ENCODE data around the gene B4GALT3.

The B4GALT3 gene

GRCh38 chr1:161160671-161161145 is 16.6 kb downstream of the B4GALT3 start:
- DNase-seq = no peak

DNA sequence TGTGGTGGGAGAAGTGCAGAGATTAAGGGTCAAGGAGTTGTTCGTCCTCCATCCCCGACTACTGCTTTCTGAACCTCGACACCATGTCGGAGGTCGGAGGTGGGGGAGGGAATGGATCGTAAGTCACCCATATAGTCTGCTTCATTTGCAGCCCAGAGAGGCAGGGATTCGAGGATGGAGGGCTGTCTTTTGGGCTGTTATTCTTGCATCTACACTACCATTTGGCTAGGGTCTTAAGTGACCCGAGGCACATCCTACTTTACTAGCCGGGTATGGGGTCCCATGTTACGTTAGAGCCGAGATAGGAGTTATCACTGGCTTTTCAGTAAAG is 17.4 kb downstream of the B4GALT3 start:
- no peak for DNase-seq

DNA sequence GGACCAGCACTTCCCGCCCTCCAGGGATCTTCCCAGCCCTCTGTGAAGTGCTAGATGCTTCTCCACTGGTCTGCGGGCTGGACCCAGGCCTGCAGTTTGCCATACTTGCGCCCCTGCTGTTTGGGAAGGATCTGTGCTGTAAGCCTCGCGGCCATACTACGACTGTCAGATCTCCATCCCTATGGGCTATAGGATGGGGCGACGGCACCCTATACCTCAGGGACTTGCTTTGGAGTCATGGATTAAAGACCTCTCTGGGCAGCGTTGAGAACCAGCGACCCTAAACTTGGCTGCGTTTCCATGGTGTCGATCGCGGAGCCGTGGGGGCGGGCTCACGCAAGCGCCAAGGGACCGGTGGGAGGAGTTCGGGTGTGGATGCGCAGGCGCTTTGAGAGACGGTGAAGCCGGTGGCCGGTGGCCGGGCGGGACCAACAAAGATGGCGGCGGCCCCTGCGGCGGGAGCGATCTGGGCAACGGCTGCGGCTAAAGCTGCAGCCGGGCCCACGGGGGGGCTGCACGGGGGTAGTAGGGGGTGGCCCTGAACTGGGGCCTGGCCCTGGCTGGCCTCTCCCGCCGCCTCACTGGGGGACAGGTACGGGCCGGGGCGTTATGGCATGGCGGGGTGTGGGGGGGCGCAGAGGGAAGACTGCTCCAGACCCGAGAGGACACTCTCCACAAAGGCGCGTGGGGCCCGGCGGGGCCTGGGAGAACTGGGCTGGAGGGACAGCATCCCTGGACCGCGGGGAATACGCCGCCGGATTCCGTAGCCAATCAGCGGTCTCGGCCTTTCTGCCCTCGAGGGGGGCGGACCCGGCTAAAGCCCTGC is 18.0 kb downstream of the B4GALT3 start, which contains the start of gene USP21:
Gene USP21 (plus strand): TSS at position 414 of the 826 bp plus-strand sequence. CDS start 1,141 bp downstream, outside the sequence.
- DNase-seq = peak; percentile 90

DNA sequence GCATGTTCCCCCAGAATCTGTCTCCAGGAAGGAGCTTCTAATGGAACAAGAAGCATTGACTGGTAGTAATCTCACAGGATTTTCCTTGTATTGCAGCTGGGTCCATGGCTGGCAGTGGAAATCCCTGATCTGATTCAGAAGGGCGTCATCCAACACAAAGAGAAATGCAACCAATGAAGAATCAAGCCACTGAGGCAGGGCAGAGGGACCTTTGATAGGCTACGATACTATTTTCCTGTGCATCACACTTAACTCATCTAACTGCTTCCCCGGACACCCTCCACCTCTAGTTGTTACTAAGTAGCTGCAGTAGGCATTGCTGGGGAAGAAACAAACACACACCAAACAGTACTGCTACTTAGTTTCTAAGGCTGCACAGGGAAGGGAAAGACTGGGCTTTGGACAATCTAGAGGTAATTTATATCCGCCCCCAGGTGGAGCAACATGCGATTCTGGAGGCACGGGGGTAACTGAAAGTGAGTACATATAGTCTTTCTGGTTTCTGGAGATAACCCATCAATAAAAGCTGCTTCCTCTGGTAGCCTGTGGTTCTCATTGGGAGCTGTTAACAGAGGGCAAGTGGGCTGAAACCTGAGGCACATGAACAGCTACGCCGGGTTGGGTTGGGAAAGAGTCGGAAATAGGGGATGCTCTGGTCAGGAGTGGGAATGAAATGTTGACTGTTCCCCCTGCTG is 18.8 kb downstream of the B4GALT3 start:
- DNase-seq = no peak

- DNase-seq = no peak
These were observed 19.4 kb downstream of the B4GALT3 start for GRCh38 chr1:161157867-161158266.

GRCh38 chr1:161153682-161154337 is 23.5 kb downstream of the B4GALT3 start, which contains the start of gene UFC1:
Gene UFC1 (plus strand): TSS chr1:161153978. CDS start chr1:161153998, 20 bp downstream.
- DNase-seq = peak; percentile 90

- DNase-seq = no peak
These were observed 24.1 kb downstream of the B4GALT3 start for GRCh38 chr1:161153176-161153575.

- DNase-seq = no peak
These were observed 31.5 kb downstream of the B4GALT3 start for GRCh38 chr1:161145832-161146231.

- no peak for DNase-seq
These were observed 36.4 kb downstream of the B4GALT3 start for GRCh38 chr1:161140755-161141400.

DNA sequence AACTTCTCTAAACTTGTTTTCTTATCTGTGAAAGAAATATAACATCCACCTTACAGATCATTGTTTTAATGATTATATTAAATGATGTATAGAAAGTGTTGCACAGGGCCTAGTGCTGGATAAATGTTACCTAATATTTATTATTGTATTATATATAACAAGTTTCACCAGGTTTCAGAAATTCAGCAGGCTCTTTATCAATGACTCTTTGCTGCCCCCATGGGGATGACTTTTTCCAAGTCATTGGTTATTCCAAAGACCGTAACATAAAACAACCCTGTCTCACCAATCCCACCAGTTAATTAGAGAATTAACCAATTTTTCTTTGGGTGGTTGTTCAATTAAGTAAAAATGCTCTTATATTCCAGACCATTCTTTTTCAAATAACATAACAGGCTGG is 37.5 kb downstream of the B4GALT3 start:
- no peak for DNase-seq

GRCh38 chr1:161138431-161138830 is 38.9 kb downstream of the B4GALT3 start:
- DNase-seq = no peak

- DNase-seq = no peak
These were observed 39.4 kb downstream of the B4GALT3 start for GRCh38 chr1:161137881-161138280.

- DNase-seq = no peak
These were observed 44.0 kb downstream of the B4GALT3 start for GRCh38 chr1:161133220-161133740.

DNA sequence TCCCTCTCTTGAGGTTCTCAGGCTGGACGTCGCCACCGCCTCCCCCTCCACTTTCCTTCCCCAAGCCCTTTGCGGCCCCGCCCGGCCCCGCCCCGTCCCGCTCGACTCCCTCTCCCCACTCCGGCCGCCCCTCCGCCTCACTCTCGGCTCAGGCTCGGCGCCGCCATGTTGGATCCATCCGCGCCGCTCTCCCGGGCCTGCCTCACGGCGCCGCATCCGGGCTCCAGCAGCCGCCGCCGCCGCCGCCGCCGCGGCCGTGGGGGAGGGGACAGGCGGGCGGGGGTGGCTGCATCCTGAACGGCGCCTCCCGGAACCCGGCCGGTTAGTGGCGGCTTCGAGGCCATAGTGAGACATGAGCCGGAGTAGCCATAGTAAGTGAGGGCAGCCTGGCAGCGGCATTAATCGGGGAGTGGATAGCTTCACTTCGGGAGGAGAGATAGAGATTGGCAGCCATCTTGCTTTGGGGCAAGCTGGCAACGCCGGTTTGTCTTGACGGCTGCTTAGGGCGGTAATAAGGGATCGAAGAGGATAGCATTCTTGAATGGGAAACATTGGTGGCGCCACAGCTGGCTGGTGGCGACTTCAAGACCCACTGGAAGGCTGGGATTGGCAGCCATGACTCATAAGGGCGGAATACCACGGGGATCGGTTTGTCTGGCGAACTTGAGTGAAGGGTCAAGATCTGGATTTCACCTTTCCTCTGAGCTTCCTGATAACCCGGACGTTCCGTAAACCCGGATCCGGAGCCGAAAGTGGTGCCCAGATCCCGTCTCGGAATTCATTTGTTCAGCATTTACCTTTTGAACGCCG is 44.7 kb downstream of the B4GALT3 start, which contains the start of gene DEDD:
Gene DEDD (minus strand): TSS at position 258 of the 810 bp plus-strand sequence. CDS start 8,205 bp downstream, outside the sequence.
- peak; percentile 100 for DNase-seq

- DNase-seq = no peak
These were observed 45.5 kb downstream of the B4GALT3 start for GRCh38 chr1:161131523-161132409.

- DNase-seq = no peak
These were observed 47.0 kb downstream of the B4GALT3 start for GRCh38 chr1:161130266-161130665.

GRCh38 chr1:161128591-161129420 is 48.5 kb downstream of the B4GALT3 start:
- no peak for DNase-seq

DNA sequence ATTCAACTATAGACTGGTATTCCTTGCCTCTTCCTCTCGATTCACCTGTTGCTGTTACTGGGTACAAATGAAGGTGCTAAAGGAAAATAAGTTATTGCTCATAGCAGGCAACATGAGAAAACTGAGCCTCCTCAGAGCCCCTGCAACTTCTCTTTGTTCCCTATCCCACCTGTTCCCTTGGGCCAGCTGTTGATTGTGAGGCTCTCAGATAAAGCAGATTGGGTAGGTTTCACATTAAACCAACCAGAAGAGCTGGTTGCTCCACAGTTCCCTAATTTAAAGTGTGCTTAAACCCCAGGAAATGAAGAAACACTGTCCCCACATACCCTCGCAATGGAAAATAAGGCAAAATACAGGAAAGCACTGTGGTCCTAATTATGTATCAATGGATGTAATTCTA is 49.7 kb downstream of the B4GALT3 start:
- DNase-seq = no peak

DNA sequence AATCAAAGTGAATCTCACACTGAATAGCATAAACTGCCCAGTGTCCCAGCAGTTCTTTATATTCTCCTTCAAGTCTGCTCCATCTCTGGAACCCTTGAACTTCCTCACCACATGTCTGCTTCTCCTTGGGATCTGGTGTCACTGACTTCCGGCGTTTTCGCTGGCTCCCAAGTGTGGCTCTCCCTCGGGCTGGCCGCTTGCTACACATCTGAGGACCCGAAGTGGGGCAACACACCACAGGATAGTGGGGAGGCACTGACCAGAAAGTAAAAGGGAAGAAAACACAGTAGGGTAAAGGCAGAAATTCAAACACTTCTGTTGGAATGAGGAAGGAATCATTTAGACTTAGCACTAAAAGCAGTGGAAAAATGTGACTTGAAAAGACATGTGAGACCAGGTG is 54.3 kb downstream of the B4GALT3 start:
- DNase-seq = no peak

- no peak for DNase-seq
These were observed 55.5 kb downstream of the B4GALT3 start for GRCh38 chr1:161121834-161122233.

Data from NCI-H187 treated with DMSO at 0.1 percent for 48 hours (cell line).